HL-60 (cell line): ENCODE measurements around the gene TDRD12.

Experiments
- DNase-seq, 2 experiments: peaks; one replicate each; pipeline ENCODE4 v3.0.0-alpha.2; 2010 to 2020; ENCODE audit warnings: low read depth in 1 of 2, low spot score in 1 of 2
- H3K27ac ChIP-seq: fragments of 250-450 bp; sonication (Bioruptor Pico); replicated peaks from 2 replicates; pipeline ENCODE4 v1.5.1; 2020; ENCODE audit warnings: mild to moderate bottlenecking, moderate library complexity
- H3K27me3 ChIP-seq: fragments of 250-450 bp; sonication (Bioruptor Pico); 2 replicates; pipeline ENCODE4 v1.5.1; 2021; ENCODE audit warnings: mild to moderate bottlenecking, moderate library complexity; ENCODE audit not compliant: insufficient read depth, poor library complexity, severe bottlenecking
- H3K4me3 ChIP-seq: replicated peaks from 2 replicates; pipeline ENCODE4 v1.5.1; 2011; ENCODE audit warnings: mild to moderate bottlenecking, control low read depth, low read length; ENCODE audit not compliant: insufficient read depth
- GABPA ChIP-seq: IDR thresholded peaks from 2 replicates; pipeline ENCODE4 v1.6.1; 2012; ENCODE audit warnings: low read depth
- POLR2AphosphoS5 ChIP-seq: IDR thresholded peaks from 2 replicates; pipeline ENCODE4 v1.6.1; 2012; ENCODE audit warnings: low read depth
- SPI1 ChIP-seq: IDR thresholded peaks from 2 replicates; pipeline ENCODE4 v1.6.1; 2012; ENCODE audit warnings: low read depth, mild to moderate bottlenecking, borderline replicate concordance
- TF ChIP-seq, protein P1 (sequence below): IDR thresholded peaks from 2 replicates; pipeline ENCODE4 v1.6.1; 2012; ENCODE audit warnings: low read depth; ENCODE audit not compliant: insufficient replicate concordance
- TF ChIP-seq, protein P2 (sequence below): IDR thresholded peaks from one replicate; pipeline ENCODE4 v1.5.1; 2011; ENCODE audit warnings: low read length, control low read depth, inconsistent platforms; ENCODE audit not compliant: insufficient read depth

Gene TDRD12

DNA sequence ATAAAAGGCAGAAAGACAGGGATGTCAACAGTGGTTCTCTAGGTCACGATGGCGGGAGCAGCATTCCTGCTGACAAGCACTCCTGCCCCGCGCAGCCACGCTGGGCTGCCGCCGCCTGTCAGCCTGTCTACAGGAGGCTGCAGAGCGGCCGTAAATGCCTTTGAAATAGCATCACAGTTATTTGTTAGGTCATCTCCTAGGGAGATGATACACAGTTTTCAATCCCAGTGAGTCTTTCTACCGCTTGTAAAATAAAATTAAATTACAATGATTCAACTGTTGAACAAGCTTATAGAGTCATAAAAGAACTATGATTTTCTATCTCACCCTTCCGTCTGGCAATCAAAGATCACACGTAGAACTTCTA is 157.3 kb downstream of the TDRD12 start:
- DNase-seq: no peak
- no peak for TF ChIP-seq GABPA
- TF ChIP-seq SPI1: no peak
- TF ChIP-seq, protein P1, sequence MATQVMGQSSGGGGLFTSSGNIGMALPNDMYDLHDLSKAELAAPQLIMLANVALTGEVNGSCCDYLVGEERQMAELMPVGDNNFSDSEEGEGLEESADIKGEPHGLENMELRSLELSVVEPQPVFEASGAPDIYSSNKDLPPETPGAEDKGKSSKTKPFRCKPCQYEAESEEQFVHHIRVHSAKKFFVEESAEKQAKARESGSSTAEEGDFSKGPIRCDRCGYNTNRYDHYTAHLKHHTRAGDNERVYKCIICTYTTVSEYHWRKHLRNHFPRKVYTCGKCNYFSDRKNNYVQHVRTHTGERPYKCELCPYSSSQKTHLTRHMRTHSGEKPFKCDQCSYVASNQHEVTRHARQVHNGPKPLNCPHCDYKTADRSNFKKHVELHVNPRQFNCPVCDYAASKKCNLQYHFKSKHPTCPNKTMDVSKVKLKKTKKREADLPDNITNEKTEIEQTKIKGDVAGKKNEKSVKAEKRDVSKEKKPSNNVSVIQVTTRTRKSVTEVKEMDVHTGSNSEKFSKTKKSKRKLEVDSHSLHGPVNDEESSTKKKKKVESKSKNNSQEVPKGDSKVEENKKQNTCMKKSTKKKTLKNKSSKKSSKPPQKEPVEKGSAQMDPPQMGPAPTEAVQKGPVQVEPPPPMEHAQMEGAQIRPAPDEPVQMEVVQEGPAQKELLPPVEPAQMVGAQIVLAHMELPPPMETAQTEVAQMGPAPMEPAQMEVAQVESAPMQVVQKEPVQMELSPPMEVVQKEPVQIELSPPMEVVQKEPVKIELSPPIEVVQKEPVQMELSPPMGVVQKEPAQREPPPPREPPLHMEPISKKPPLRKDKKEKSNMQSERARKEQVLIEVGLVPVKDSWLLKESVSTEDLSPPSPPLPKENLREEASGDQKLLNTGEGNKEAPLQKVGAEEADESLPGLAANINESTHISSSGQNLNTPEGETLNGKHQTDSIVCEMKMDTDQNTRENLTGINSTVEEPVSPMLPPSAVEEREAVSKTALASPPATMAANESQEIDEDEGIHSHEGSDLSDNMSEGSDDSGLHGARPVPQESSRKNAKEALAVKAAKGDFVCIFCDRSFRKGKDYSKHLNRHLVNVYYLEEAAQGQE: no peak
- TF ChIP-seq, protein P2, sequence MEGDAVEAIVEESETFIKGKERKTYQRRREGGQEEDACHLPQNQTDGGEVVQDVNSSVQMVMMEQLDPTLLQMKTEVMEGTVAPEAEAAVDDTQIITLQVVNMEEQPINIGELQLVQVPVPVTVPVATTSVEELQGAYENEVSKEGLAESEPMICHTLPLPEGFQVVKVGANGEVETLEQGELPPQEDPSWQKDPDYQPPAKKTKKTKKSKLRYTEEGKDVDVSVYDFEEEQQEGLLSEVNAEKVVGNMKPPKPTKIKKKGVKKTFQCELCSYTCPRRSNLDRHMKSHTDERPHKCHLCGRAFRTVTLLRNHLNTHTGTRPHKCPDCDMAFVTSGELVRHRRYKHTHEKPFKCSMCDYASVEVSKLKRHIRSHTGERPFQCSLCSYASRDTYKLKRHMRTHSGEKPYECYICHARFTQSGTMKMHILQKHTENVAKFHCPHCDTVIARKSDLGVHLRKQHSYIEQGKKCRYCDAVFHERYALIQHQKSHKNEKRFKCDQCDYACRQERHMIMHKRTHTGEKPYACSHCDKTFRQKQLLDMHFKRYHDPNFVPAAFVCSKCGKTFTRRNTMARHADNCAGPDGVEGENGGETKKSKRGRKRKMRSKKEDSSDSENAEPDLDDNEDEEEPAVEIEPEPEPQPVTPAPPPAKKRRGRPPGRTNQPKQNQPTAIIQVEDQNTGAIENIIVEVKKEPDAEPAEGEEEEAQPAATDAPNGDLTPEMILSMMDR: no peak
- no peak for TF ChIP-seq POLR2AphosphoS5
- Histone ChIP-seq H3K27me3 (no peaks in the 10 kb centered on the region), H3K4me3 (no peak overlapping the region), H3K27ac (no peak overlapping the region)
